Neural cell (in vitro differentiated cells): Measurements from ENCODE around the gene HAND1. TPM values are rescaled to one million over a fixed set of nuclear protein-coding genes. Genes with fewer than 3 reads are reported as not detected.

Experiments
- H2AFZ ChIP-seq: fragments of 200-600, 300-800 bp; sonication (generic), shearing (Covaris generic); 2 replicates; pipeline ENCODE4 v1.6.0; 2014; ENCODE audit warnings: low read depth, mild to moderate bottlenecking, antibody characterized with exemption, low read length, moderate library complexity
- H3F3A ChIP-seq: fragments of 200-600 bp; shearing (Covaris generic); 2 replicates; pipeline ENCODE4 v1.6.1; 2016; ENCODE audit warnings: mild to moderate bottlenecking, moderate library complexity, mixed read lengths, antibody characterized with exemption, low read length; ENCODE audit not compliant: insufficient read depth, poor library complexity, severe bottlenecking
- H3K27ac ChIP-seq: fragments of 200-600, 300-800 bp; sonication (generic), shearing (Covaris generic); 2 replicates; pipeline ENCODE4 v1.5.1; 2014; ENCODE audit warnings: mild to moderate bottlenecking, low read length, moderate library complexity
- H3K27me3 ChIP-seq: fragments of 300-800, 200-600 bp; sonication (generic), shearing (Covaris generic); 2 replicates; pipeline ENCODE4 v1.6.0; 2014; ENCODE audit warnings: mild to moderate bottlenecking, low read depth, low read length, moderate library complexity; ENCODE audit not compliant: insufficient read depth
- H3K36me3 ChIP-seq: fragments of 300-800, 200-600 bp; sonication (generic), shearing (Covaris generic); 2 replicates; pipeline ENCODE4 v1.5.1; 2014; ENCODE audit warnings: mild to moderate bottlenecking, antibody characterized with exemption, low read length, moderate library complexity; ENCODE audit not compliant: insufficient read depth
- H3K4me2 ChIP-seq: fragments of 300-800, 200-600 bp; sonication (generic), shearing (Covaris generic); 2 replicates; pipeline ENCODE4 v1.6.0; 2014; ENCODE audit warnings: mild to moderate bottlenecking, low read length
- H3K4me3 ChIP-seq: fragments of 300-800, 200-600 bp; sonication (generic), shearing (Covaris generic); 2 replicates; pipeline ENCODE4 v1.5.1; 2014; ENCODE audit warnings: mild to moderate bottlenecking, low read length, moderate library complexity
- H3K79me2 ChIP-seq: fragments of 200-600 bp; shearing (Covaris generic); replicated peaks from 2 replicates; pipeline ENCODE4 v1.6.0; 2014; ENCODE audit warnings: mild to moderate bottlenecking, low read length, moderate library complexity; ENCODE audit not compliant: insufficient read depth
- H3K9ac ChIP-seq: fragments of 300-800, 200-600 bp; sonication (generic), shearing (Covaris generic); 2 replicates; pipeline ENCODE4 v1.6.1; 2016; ENCODE audit warnings: mild to moderate bottlenecking, low read length, mixed read lengths
- H3K9me2 ChIP-seq: fragments of 200-600 bp; shearing (Covaris generic); 2 replicates; pipeline ENCODE4 v1.6.1; 2016; ENCODE audit warnings: mild to moderate bottlenecking, low read length, mixed read lengths; ENCODE audit not compliant: insufficient read depth
- H3K9me3 ChIP-seq: fragments of 200-600, 300-800 bp; sonication (generic), shearing (Covaris generic); 2 replicates; pipeline ENCODE4 v1.6.1; 2016; ENCODE audit warnings: mild to moderate bottlenecking, mixed run types, low read length, moderate library complexity, mixed read lengths
- H4K20me1 ChIP-seq: fragments of 200-600 bp; shearing (Covaris generic); 2 replicates; pipeline ENCODE4 v1.6.1; 2016; ENCODE audit warnings: mild to moderate bottlenecking, mixed run types; ENCODE audit not compliant: insufficient read depth
- CTCF ChIP-seq: fragments of 450-650 bp; IDR thresholded peaks from 2 replicates; pipeline ENCODE4 v1.5.1; 2014; ENCODE audit warnings: antibody characterized with exemption, mild to moderate bottlenecking, moderate library complexity; ENCODE audit not compliant: poor library complexity, severe bottlenecking
- EP300 ChIP-seq: fragments of 450-650 bp; conservative IDR thresholded peaks from 2 replicates; pipeline ENCODE4 v1.6.1; 2014; ENCODE audit warnings: antibody characterized with exemption, mild to moderate bottlenecking, moderate library complexity; ENCODE audit not compliant: poor library complexity, severe bottlenecking
- EZH2 ChIP-seq: fragments of 200-600, 300-800 bp; shearing (Covaris generic), sonication (generic); IDR thresholded peaks from 2 replicates; pipeline ENCODE4 v1.6.1; 2014; ENCODE audit warnings: antibody characterized with exemption, low read length, borderline replicate concordance, mild to moderate bottlenecking; ENCODE audit not compliant: insufficient read depth, poor library complexity, severe bottlenecking
- MXI1 ChIP-seq: fragments of 450-650 bp; conservative IDR thresholded peaks from 2 replicates; pipeline ENCODE4 v1.6.1; 2014; ENCODE audit warnings: antibody characterized with exemption, mild to moderate bottlenecking; ENCODE audit not compliant: poor library complexity, severe bottlenecking
- POLR2AphosphoS5 ChIP-seq: IDR thresholded peaks from 2 replicates; pipeline ENCODE4 v1.6.1; 2012
- RAD21 ChIP-seq: fragments of 450-650 bp; conservative IDR thresholded peaks from 2 replicates; pipeline ENCODE4 v1.6.1; 2014; ENCODE audit warnings: antibody characterized with exemption, mild to moderate bottlenecking, moderate library complexity
- REST ChIP-seq: IDR thresholded peaks from 2 replicates; pipeline ENCODE4 v1.6.1; 2012; ENCODE audit warnings: borderline replicate concordance
- SMC3 ChIP-seq: fragments of 450-650 bp; conservative IDR thresholded peaks from 2 replicates; pipeline ENCODE4 v1.6.1; 2014; ENCODE audit warnings: antibody characterized with exemption, mild to moderate bottlenecking, moderate library complexity; ENCODE audit not compliant: poor library complexity
- TAF1 ChIP-seq: IDR thresholded peaks from 2 replicates; pipeline ENCODE4 v1.6.1; 2012; ENCODE audit warnings: low read depth
- polyA plus RNA-seq: library from polyadenylated mRNA; depleted of rRNA; stranded (reverse); fragments of >200 nt; gene quantifications from 2 replicates; pipeline ENCODE4 v1.2.3, GENCODE V29; 2014

HAND1 gene
- polyA plus RNA-seq, 1 donor from 2014 or later, result not detected

- Histone ChIP-seq H3K4me3 (no peak overlapping the region), H4K20me1 (no peaks in the 10 kb centered on the region), H3K79me2 (no peaks in the 10 kb centered on the region), H3K36me3 (no peaks in the 10 kb centered on the region), H3K9me3 (no peaks in the 10 kb centered on the region), H3K27ac (no peak overlapping the region), H3F3A (no peaks in the 10 kb centered on the region), H3K4me2 (no peak overlapping the region), H2AFZ (no peak overlapping the region), H3K9me2 (no peaks in the 10 kb centered on the region), H3K9ac (no peak overlapping the region), H3K27me3 (no peaks in the 10 kb centered on the region)
- no peak for TF ChIP-seq RAD21
- TF ChIP-seq EP300, result no peak
- TF ChIP-seq EZH2, result no peak
- TF ChIP-seq REST, result no peak
- TF ChIP-seq MXI1, result no peak
- no peak for TF ChIP-seq SMC3
- TF ChIP-seq TAF1, result no peak
- TF ChIP-seq CTCF, result no peak
- TF ChIP-seq POLR2AphosphoS5, result no peak
Measured at GRCh38 chr5:154509784-154510555, 31.9 kb upstream of the HAND1 start.

GRCh38 chr5:154508114-154508513 is 30.1 kb upstream of the HAND1 start:
- Histone ChIP-seq H3K27ac (no peak overlapping the region), H3K9me3 (no peaks in the 10 kb centered on the region), H3K4me3 (no peak overlapping the region), H3K79me2 (no peaks in the 10 kb centered on the region), H3K4me2 (no peak overlapping the region), H3F3A (no peaks in the 10 kb centered on the region), H3K27me3 (no peaks in the 10 kb centered on the region), H4K20me1 (no peaks in the 10 kb centered on the region), H3K9ac (no peak overlapping the region), H2AFZ (no peak overlapping the region), H3K36me3 (no peaks in the 10 kb centered on the region), H3K9me2 (no peaks in the 10 kb centered on the region)
- TF ChIP-seq MXI1, result no peak
- TF ChIP-seq REST, result no peak
- no peak for TF ChIP-seq POLR2AphosphoS5
- TF ChIP-seq SMC3, result no peak
- no peak for TF ChIP-seq CTCF
- TF ChIP-seq EZH2, result no peak
- TF ChIP-seq TAF1, result no peak
- TF ChIP-seq RAD21, result no peak
- TF ChIP-seq EP300, result no peak
